ENCODE data around the gene COG7. TPM values are rescaled to one million over a fixed set of nuclear protein-coding genes. Genes with fewer than 3 reads are reported as not detected.
"Not testable (repeated sequence)": the region's sequence is repeated elsewhere in the genome, so short reads cannot be mapped to it uniquely, and the experiment has no call there.

COG7 gene
- total RNA-seq, 4 donors from 2014 or later, result 17.5 to 22.6 (median 18.0) TPM

GRCh38 chr16:23367988-23368387, 85.0 kb downstream of the COG7 start:
- H3K4me3 ChIP-seq (ENCODE audit: low read depth, poor library complexity, severe bottlenecking), result no peak overlapping the region
- intact Hi-C loops (cut with DNase I; ENCODE audit: low total_unique reads), result no loop called here
- no peak for TF ChIP-seq CTCF (IDR thresholded peaks at IDR 0.05)
- TF ChIP-seq POLR2A (IDR thresholded peaks at IDR 0.05), result no peak
- WGBS, 2 donors, result 83 to 84% methylated on average over 8 of the region's 8 CpGs
- no peak for DNase-seq (ENCODE audit: low spot score in 2 of 2)

- DNase-seq (ENCODE audit: low spot score in 2 of 2), result no peak
- no peak overlapping the region for H3K4me3 ChIP-seq (ENCODE audit: low read depth, poor library complexity, severe bottlenecking)
- TF ChIP-seq CTCF (IDR thresholded peaks at IDR 0.05) (no peak), POLR2A (IDR thresholded peaks at IDR 0.05) (no peak)
- intact Hi-C loops (cut with DNase I; ENCODE audit: low total_unique reads), result no loop called here
- WGBS, 2 donors, result 84 to 87% methylated on average over 10 of the region's 10 CpGs
Observed at GRCh38 chr16:23367564-23367963, 85.4 kb downstream of the COG7 start.

GRCh38 chr16:23366341-23366740, 86.6 kb downstream of the COG7 start:
- 82 to 84% methylated on average over 7 of the region's 7 CpGs for WGBS, 2 donors
- intact Hi-C loops (cut with DNase I; ENCODE audit: low total_unique reads); H3K4me3 ChIP-seq (ENCODE audit: low read depth, poor library complexity, severe bottlenecking); DNase-seq (ENCODE audit: low spot score in 2 of 2): not testable (repeated sequence)

GRCh38 chr16:23365602-23366240, 87.3 kb downstream of the COG7 start:
- no peak for DNase-seq (ENCODE audit: low spot score in 2 of 2)
- 42 to 48% methylated on average over 5 of the region's 5 CpGs for WGBS, 2 donors
- TF ChIP-seq POLR2A (IDR thresholded peaks at IDR 0.05) (no peak), CTCF (IDR thresholded peaks at IDR 0.05) (no peak)
- H3K4me3 ChIP-seq (ENCODE audit: low read depth, poor library complexity, severe bottlenecking), result no peak overlapping the region
- intact Hi-C loops (cut with DNase I; ENCODE audit: low total_unique reads), result no loop called here

GRCh38 chr16:23362460-23363317, 90.3 kb downstream of the COG7 start:
- TF ChIP-seq CTCF (IDR thresholded peaks at IDR 0.05) (no peak), POLR2A (IDR thresholded peaks at IDR 0.05) (no peak)
- H3K4me3 ChIP-seq (ENCODE audit: low read depth, poor library complexity, severe bottlenecking), result no peak overlapping the region
- 69 to 80% methylated on average over 7 to 11 of the region's 11 CpGs for WGBS, 2 donors
- intact Hi-C loops (cut with DNase I; ENCODE audit: low total_unique reads), result no loop called here
- peak; percentile 45 to 90 for DNase-seq (ENCODE audit: low spot score in 2 of 2)

- no peak for DNase-seq (ENCODE audit: low spot score in 2 of 2)
- H3K4me3 ChIP-seq (ENCODE audit: low read depth, poor library complexity, severe bottlenecking), result no peak overlapping the region
- no peak for TF ChIP-seq POLR2A (IDR thresholded peaks at IDR 0.05)
- TF ChIP-seq CTCF (IDR thresholded peaks at IDR 0.05), result no peak
- intact Hi-C loops (cut with DNase I; ENCODE audit: low total_unique reads), result no loop called here
- WGBS, 2 donors, result 72 to 77% methylated on average over 8 of the region's 8 CpGs
Observed at GRCh38 chr16:23359092-23359760, 93.8 kb downstream of the COG7 start.
